ENCODE data around the gene ZNF503.

Gene ZNF503

GRCh38 chr10:75406462-75407223 is 5.1 kb upstream of the ZNF503 start:
- DNase-seq (ENCODE audit: low read depth, low spot score), result no peak

- peak; percentile 34 for DNase-seq (ENCODE audit: low read depth, low spot score)
These were observed 4.3 kb upstream of the ZNF503 start for GRCh38 chr10:75405598-75406461.

GRCh38 chr10:75404815-75405597 is 3.4 kb upstream of the ZNF503 start:
- DNase-seq (ENCODE audit: low read depth, low spot score), result peak; percentile 53

DNA sequence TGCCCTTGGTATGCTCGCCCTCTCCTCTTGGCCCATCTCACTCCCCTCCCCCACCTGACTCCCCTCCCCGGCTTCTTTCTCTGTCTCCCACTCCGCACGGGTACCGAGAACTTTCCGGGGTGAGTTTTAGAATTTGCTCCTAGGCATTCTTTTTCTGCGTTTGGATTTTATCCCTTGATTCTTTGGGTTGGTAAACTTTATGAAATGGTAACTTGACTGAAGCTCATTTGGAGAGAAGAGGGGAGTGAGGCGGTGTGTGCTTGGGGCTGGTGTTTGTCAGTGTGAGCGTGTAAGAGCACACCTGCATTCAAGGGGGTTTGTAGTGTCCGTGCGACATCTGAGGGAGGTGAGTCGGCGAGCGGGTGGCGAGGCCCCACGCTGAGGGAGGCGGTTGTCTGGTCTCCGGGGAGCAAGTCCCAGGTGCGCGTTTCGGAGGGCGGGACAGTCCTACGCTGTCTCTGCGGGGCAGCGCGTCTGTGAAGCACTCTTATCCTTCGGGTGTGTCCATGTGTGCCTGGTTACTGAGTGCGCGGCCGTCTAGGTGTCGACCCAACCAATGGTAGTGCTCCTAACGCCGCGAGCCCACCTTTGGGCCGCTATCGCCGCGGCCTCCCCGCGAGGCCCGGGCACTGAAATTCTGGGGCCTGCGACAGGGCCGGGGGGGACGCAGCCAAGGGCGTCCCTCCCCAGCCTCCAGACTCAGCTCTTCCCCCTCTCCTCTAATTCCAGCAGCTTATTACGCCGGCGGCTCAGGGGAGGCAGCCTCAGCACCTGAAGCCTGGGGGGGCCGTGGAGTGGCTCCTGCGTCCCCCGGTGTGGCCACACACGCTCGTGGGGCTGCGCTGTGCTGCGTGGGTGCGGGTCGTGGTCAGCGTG is 2.6 kb upstream of the ZNF503 start:
- DNase-seq (ENCODE audit: low read depth, low spot score), result peak; percentile 45

DNA sequence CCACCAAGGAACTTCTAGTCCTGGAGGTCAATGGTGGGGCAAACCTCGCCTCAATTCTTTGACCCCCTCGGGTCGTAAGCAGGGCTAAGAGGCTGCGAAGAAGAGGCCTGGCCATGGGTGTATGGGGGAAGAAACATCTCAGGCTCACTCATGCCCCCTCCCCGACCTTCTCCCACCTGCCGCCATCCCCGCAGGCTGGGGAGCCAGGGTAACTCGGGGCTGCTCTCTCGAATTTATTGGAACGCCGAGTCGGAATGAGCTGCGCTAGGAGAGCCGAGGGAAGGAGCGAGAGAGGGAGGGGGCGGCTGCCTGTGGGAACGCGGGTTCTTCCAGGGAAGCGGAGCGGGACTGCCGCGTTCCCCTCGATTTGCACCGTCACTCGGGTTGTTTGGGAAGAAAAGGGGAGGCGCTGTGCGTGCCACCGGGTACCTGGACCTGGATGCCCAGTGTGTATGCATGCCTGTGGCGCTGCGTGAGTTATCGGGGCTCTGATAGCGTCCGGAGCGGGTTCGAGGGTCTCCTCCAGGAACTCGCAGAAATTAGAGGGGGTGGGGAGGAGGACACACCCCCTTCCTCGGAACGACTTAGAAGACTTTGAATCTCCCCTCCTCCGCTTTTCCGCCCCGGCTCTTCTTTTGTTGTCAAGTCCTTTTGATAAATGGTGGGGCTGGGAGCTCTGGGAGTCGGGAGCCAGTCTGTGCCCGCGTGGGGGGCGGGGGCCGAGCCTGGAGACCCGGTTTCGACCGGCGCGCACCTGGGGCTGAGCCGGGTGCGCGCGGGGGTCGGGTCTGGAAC is 1.8 kb upstream of the ZNF503 start:
- DNase-seq (ENCODE audit: low read depth, low spot score), result peak; percentile 61

DNA sequence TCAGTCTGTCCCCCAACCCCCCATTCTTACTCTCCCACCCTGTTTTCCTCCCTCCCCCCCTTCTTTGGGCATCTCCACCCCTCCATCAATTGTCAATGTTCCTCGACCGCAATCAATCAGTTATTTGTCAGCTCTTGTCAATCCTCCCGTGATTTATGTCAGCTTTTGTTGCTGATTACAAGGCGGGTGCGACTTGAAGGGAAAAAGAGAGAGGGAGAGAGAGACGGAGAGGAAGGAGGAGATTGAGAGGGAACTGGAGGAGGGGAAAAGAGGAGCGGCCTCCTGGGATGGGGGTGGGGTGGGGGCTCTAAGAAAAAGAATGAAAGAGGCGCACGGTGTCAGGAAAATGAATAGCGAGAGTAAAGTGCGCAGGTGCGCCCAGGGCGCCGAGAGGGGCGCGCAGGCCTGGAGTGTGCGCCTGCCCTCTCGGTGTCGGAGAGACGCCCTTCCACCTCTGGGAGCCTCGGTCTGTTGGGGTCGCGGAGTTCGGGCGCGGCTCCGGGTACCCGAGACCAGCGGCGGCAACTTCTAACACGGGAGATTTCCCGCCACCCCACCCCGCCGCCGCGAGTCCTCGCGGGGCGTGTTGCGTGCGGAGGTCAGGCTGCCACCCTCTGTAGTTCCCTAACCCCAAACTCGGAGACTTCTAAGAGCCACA is 1.1 kb upstream of the ZNF503 start:
- no peak for DNase-seq (ENCODE audit: low read depth, low spot score)

- peak; percentile 47 for DNase-seq (ENCODE audit: low read depth, low spot score)
These were observed 594 bp downstream of the ZNF503 start for GRCh38 chr10:75400771-75401568.

GRCh38 chr10:75400163-75400770 is 1.3 kb downstream of the ZNF503 start:
- DNase-seq (ENCODE audit: low read depth, low spot score), result peak; percentile 66

- peak; percentile 90 for DNase-seq (ENCODE audit: low read depth, low spot score)
These were observed 2.0 kb downstream of the ZNF503 start for GRCh38 chr10:75399461-75400162.

GRCh38 chr10:75398692-75399460 is 2.7 kb downstream of the ZNF503 start:
- peak; percentile 58 for DNase-seq (ENCODE audit: low read depth, low spot score)

DNA sequence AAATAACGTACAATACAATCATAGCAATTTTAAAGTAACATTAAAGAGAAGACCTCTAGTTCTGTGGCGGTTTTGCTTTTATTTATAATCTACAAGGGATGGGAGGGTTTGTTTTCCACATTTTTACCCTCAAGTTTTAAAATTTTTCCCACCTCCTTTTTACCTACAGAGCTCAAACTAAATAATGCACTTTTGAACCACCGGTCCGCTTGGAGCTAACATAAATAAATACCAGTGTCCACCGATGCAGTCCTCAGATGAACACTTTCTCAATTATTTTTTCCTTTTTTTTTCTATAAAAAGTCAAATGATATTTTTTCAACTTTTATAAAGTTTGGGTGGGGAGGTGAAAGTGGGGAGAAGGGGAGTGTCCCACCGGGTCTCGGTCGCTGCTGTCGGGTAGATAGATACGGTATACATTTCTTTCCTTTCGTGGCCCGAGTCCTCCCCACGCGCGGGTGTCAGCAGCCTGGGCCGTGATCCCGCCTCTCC is 3.3 kb downstream of the ZNF503 start:
- peak; percentile 11 for DNase-seq (ENCODE audit: low read depth, low spot score)

- DNase-seq (ENCODE audit: low read depth, low spot score), result peak; percentile 29
These were observed 3.9 kb downstream of the ZNF503 start for GRCh38 chr10:75397496-75398199.

DNA sequence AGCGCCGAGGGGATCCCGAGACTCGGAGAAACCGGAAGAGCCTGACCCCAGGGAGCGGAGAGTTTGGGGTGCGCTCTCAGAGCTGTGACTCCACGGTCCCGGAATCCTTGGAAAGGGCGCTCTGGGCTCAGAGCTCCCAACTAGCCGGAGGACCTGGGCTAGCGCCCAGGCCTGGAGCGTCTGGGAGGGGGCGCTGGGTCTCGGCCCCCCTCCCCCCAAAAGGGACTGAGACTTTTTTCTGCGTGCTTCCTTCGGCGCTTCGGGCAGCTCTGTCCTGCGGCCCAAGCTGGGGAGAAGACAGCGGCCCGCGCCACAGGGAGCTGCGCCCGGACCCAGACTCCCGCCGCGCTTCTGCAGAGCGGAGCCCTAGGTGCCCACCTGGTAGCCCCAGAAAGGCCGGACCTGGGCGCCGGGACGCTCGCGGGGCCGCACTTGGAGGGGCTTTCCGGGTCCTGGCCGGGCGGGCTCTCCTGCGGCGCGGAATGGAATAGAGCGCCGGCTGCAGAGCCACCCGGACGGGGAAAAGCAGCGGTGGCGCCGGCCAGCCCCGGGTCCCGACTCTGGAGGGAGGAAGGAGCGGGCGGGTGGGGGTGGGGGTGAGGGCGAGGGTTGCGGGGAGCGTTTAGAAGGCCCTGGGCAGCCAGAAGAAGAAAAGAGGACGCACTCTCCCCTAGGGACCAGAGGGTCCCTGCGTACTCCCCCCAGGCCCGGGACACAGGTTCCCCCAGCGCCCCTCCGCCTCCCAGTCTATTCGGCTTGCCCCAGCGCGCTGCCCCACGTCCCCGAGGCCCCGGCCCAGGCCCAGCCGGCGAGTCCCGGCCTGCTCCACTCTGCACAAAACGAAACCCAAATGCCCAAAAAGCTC is 4.7 kb downstream of the ZNF503 start:
- DNase-seq (ENCODE audit: low read depth, low spot score), result peak; percentile 57

DNA sequence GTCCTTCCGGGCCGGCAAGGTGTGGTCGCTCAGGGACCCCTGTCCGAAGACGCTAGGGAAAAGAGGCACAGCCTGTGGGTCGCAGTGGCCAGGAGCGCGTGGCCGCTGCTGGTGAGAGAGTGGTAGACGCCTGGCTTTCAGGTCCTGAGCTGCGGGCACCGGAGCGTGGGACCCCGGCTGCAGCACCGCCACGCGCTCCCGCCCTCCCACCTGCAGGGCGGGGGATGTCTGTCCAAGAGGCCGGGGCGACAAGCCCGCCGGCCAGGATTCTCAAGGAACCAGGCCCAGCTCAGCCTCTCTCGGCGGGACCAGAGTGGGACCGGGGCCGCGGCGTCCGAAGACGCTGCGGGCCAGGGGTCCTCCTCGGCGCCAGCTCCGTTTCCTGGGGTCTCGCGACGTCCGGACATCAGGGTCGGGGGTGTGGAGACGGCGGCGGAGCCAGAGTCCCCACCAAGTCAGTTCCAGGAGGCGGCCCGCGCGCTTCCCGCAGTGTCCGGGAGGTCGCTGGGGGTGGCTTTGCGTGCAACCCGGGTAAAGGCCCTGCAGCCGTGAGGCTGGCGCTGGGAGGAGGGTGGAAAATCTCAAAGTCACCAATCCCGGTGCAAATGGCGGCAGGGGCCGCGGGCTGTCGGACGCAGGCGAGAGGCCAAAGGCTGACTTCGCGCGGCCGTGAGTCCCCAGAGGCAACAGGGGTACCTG is 5.5 kb downstream of the ZNF503 start:
- peak; percentile 49 for DNase-seq (ENCODE audit: low read depth, low spot score)
